Stomach (tissue), 9 donors: ENCODE results near the gene N4BP2. TPM values are rescaled to one million over a fixed set of nuclear protein-coding genes. Genes with fewer than 3 reads are reported as not detected.

Experiments
- DNase-seq, 2 donors: peaks; one replicate each; pipeline versions ENCODE4 v3.0.0 to v3.0.0-alpha.2; 2013 to 2019
- H3K27ac ChIP-seq, 5 donors: fragments of 200-600 bp in 4 of 5; sonication (generic) in 4 of 5; one replicate each; pipeline ENCODE4 v1.5.1; 2013 to 2019; ENCODE audit warnings: mild to moderate bottlenecking in 1 of 5, moderate library complexity in 1 of 5
- H3K27me3 ChIP-seq, 3 donors: fragments of 200-600 bp; sonication (generic); one replicate each; pipeline ENCODE4 v1.5.1; 2017 to 2019; ENCODE audit warnings: mixed run types in 1 of 3
- H3K36me3 ChIP-seq, 4 donors: fragments of 200-600 bp; sonication (generic); 1 replicate in 3 of 4; 2 replicates in 1 of 4; pipeline ENCODE4 v1.5.1; 2016 to 2019
- H3K4me1 ChIP-seq, 4 donors: fragments of 200-600 bp; sonication (generic); one replicate each; pipeline ENCODE4 v1.5.1; 2016 to 2019
- H3K4me3 ChIP-seq, 4 donors: fragments of 200-600 bp; sonication (generic) in 3 of 4; one replicate each; pipeline ENCODE4 v1.5.1; 2016 to 2019; ENCODE audit warnings: mild to moderate bottlenecking in 1 of 4
- H3K9me3 ChIP-seq, 4 donors: fragments of 200-600 bp; sonication (generic); one replicate each; pipeline ENCODE4 v1.5.1; 2016 to 2019
- CTCF ChIP-seq, 7 experiments: fragments of 450-650 bp in 4 of 7; fragments of 200-600 bp in 3 of 7; sonication (generic) in 3 of 7; IDR thresholded peaks; one replicate each; pipeline ENCODE4 v1.5.1; 2016 to 2019; ENCODE audit warnings: antibody characterized with exemption in 7 of 7, control low read depth in 2 of 7, mild to moderate bottlenecking in 1 of 7
- EP300 ChIP-seq: sonication (generic); formaldehyde crosslinking; IDR thresholded peaks from one replicate; pipeline ENCODE4 v1.6.1; 2017; ENCODE audit warnings: antibody characterized with exemption
- POLR2A ChIP-seq, 4 donors: fragments of 450-650 bp; IDR thresholded peaks; one replicate each; pipeline ENCODE4 v1.6.1; 2016; ENCODE audit warnings: antibody characterized with exemption in 4 of 4, control low read depth in 2 of 4, mild to moderate bottlenecking in 1 of 4, moderate library complexity in 1 of 4
- POLR2AphosphoS5 ChIP-seq, 3 donors: sonication (generic); formaldehyde crosslinking; IDR thresholded peaks; one replicate each; pipeline ENCODE4 v1.6.1; 2016; ENCODE audit warnings: antibody characterized with exemption in 3 of 3
- WGBS, 5 donors: extraction: QIAGEN DNeasy Blood & Tissue Kit in 3 of 5; methylation state at CpG; one replicate each; pipeline versions ENCODE4 v1.1.5 to v1.1.7; 2013 to 2018; 5-methylcytosine and 5-hydroxymethylcytosine counted together
- intact Hi-C: fragments of 100-400 bp; cut with DNase I; formaldehyde crosslinking; loops from one replicate; pipeline ENCODE4 v1.15.1; 2023; ENCODE audit warnings: low total_unique reads
- polyA plus RNA-seq, 3 donors: library from polyadenylated mRNA; stranded (reverse); fragments of 200-250 nt; gene quantifications; one replicate each; pipeline ENCODE4 v1.2.3, GENCODE V29; 2013
- total RNA-seq, 5 donors: library from RNA; depleted of rRNA; stranded (reverse); fragments of >200 nt; gene quantifications; one replicate each; pipeline versions ENCODE4 v1.1.0 to v1.2.3, GENCODE V29; 2014 to 2016
- donor health status: healthy with polysubstance abuse.
- donor health status: Bipolar disorder and iron deficiency.
- donor health status: healthy.

N4BP2 gene
- total and polyA plus RNA-seq, 8 donors = 0.73 to 41.5 (median 5.5) TPM

- intact Hi-C loops = no loop called here
- Histone ChIP-seq H3K27ac (no peak overlapping the region), H3K4me1 (no peaks in the 10 kb centered on the region), H3K4me3 (no peak overlapping the region), H3K27me3 (no peaks in the 10 kb centered on the region), H3K9me3 (peaks cover 0 to 5% (median 2%) of the 10 kb centered on the region in 4 donors), H3K36me3 (peaks cover 0 to under 1% (median 0%) of the 10 kb centered on the region in 4 donors)
- WGBS, 5 donors = 68 to 79% (median 77%) methylated on average over 4 of the region's 4 CpGs
- DNase-seq = no peak
- no peak for TF ChIP-seq EP300
- TF ChIP-seq POLR2AphosphoS5 (IDR thresholded peaks at IDR 0.05) = no peak
- TF ChIP-seq CTCF (IDR thresholded peaks at IDR 0.05) = no peak
- TF ChIP-seq POLR2A (IDR thresholded peaks at IDR 0.05) = no peak
These were observed 96.0 kb downstream of the N4BP2 start for GRCh38 chr4:40152637-40153036.

- Histone ChIP-seq H3K27ac (no peak overlapping the region), H3K4me1 (no peaks in the 10 kb centered on the region), H3K9me3 (no peaks in the 10 kb centered on the region), H3K4me3 (no peak overlapping the region), H3K36me3 (peaks cover 0 to 8% (median 0%) of the 10 kb centered on the region in 4 donors), H3K27me3 (no peaks in the 10 kb centered on the region)
- 76 to 92% (median 90%) methylated on average over 4 of the region's 4 CpGs for WGBS, 5 donors
- intact Hi-C loops = no loop called here
- TF ChIP-seq POLR2AphosphoS5 (IDR thresholded peaks at IDR 0.05) = no peak
- no peak for TF ChIP-seq EP300
- no peak for TF ChIP-seq POLR2A (IDR thresholded peaks at IDR 0.05)
- no peak for TF ChIP-seq CTCF (IDR thresholded peaks at IDR 0.05)
- no peak for DNase-seq
These were observed 100.8 kb downstream of the N4BP2 start for GRCh38 chr4:40157436-40157835.

GRCh38 chr4:40160258-40160657 lies 103.6 kb downstream of the N4BP2 start:
- H3K36me3 ChIP-seq = peaks cover 0 to 13% (median 0%) of the 10 kb centered on the region in 4 donors
- no peak for TF ChIP-seq CTCF (IDR thresholded peaks at IDR 0.05)
- no peak for TF ChIP-seq EP300
- TF ChIP-seq POLR2A (IDR thresholded peaks at IDR 0.05) = no peak
- TF ChIP-seq POLR2AphosphoS5 (IDR thresholded peaks at IDR 0.05) = no peak

GRCh38 chr4:40164459-40164858 lies 107.8 kb downstream of the N4BP2 start:
- Histone ChIP-seq H3K27ac (no peak overlapping the region), H3K27me3 (no peaks in the 10 kb centered on the region), H3K4me1 (no peaks in the 10 kb centered on the region), H3K4me3 (no peak overlapping the region), H3K36me3 (peaks cover 0 to 13% (median 0%) of the 10 kb centered on the region in 4 donors), H3K9me3 (peaks cover 0 to 15% (median 3%) of the 10 kb centered on the region in 4 donors)
- no peak for TF ChIP-seq POLR2AphosphoS5 (IDR thresholded peaks at IDR 0.05)
- TF ChIP-seq EP300 = no peak
- no peak for TF ChIP-seq CTCF (IDR thresholded peaks at IDR 0.05)
- no peak for TF ChIP-seq POLR2A (IDR thresholded peaks at IDR 0.05)
- DNase-seq = no peak
- 61 to 82% (median 80%) methylated on average over 3 of the region's 3 CpGs for WGBS, 5 donors
- intact Hi-C loops = loop anchor here (10.0 kb wide), 1 partner anchor 130 kb away; no protein-coding TSS in a partner anchor

More at GRCh38 chr4:40160258-40160657, 103.6 kb downstream of the N4BP2 start:
- intact Hi-C loops = loop anchor here (10.0 kb wide), 1 partner anchor 135 kb away; no protein-coding TSS in a partner anchor
- DNase-seq = no peak
- Histone ChIP-seq H3K4me3 (no peak overlapping the region), H3K27ac (no peak overlapping the region), H3K27me3 (no peaks in the 10 kb centered on the region), H3K9me3 (no peaks in the 10 kb centered on the region), H3K4me1 (no peaks in the 10 kb centered on the region)
- 95 to 98% (median 97%) methylated on average over 9 of the region's 9 CpGs for WGBS, 5 donors
